Testis (tissue), 3 donors: ENCODE results near the gene FOXA2. TPM values are rescaled to one million over a fixed set of nuclear protein-coding genes. Genes with fewer than 3 reads are reported as not detected.

ENCODE experiments used
- DNase-seq: peaks from one replicate; pipeline ENCODE4 v3.0.0-alpha.2; 2019
- H3K27ac ChIP-seq, 2 donors: fragments of 200-600 bp; sonication (generic); one replicate each; pipeline ENCODE4 v1.5.1; 2019
- H3K27me3 ChIP-seq: fragments of 200-600 bp; sonication (generic); one replicate; pipeline ENCODE4 v1.5.1; 2019
- H3K36me3 ChIP-seq: fragments of 200-600 bp; sonication (generic); one replicate; pipeline ENCODE4 v1.5.1; 2017; ENCODE audit warnings: low read depth; ENCODE audit errors: missing control alignments
- H3K4me1 ChIP-seq: fragments of 200-600 bp; sonication (generic); one replicate; pipeline ENCODE4 v1.5.1; 2019
- H3K4me3 ChIP-seq, 2 donors: fragments of 200-600 bp; sonication (generic); one replicate each; pipeline ENCODE4 v1.5.1; 2017 to 2019
- H3K9me3 ChIP-seq: fragments of 200-600 bp; sonication (generic); one replicate; pipeline ENCODE4 v1.5.1; 2017
- CTCF ChIP-seq, 3 experiments: fragments of 450-650 bp in 2 of 3; fragments of 200-600 bp in 1 of 3; sonication (generic) in 1 of 3; IDR thresholded peaks; one replicate each; pipeline ENCODE4 v1.5.1; 2016 to 2019; ENCODE audit warnings: antibody characterized with exemption in 3 of 3, mild to moderate bottlenecking in 2 of 3, moderate library complexity in 1 of 3
- POLR2A ChIP-seq: fragments of 450-650 bp; IDR thresholded peaks from one replicate; pipeline ENCODE4 v1.6.1; 2017; ENCODE audit warnings: antibody characterized with exemption, mild to moderate bottlenecking, moderate library complexity
- WGBS, 2 donors: methylation state at CpG; one replicate each; pipeline ENCODE4 v1.1.5; 2018; 5-methylcytosine and 5-hydroxymethylcytosine counted together
- intact Hi-C: fragments of 100-400 bp; cut with DNase I; formaldehyde crosslinking; loops from one replicate; pipeline ENCODE4 v1.15.1; 2023; ENCODE audit warnings: low total_unique reads
- polyA plus RNA-seq: library from polyadenylated mRNA; stranded (reverse); fragments of 350-450 nt; fragmentation: Illumina TruSeq; extraction: RNeasy Lipid Tissue Mini Kit (QIAGEN cat#74804); gene quantifications from one replicate; pipeline ENCODE4 v1.2.3, GENCODE V29; 2014; ENCODE audit warnings: low read depth, low replicate concordance; ENCODE audit not compliant: insufficient read depth
- total RNA-seq, 2 donors: library from RNA; depleted of rRNA; stranded (reverse); fragments of >200 nt; gene quantifications; one replicate each; pipeline ENCODE4 v1.2.3, GENCODE V29; 2016

The FOXA2 gene
- total and polyA plus RNA-seq, 3 donors from 2014 or later = 0.24 to 0.54 (median 0.43) TPM

- Histone ChIP-seq H3K9me3 (no peaks in the 10 kb centered on the region), H3K4me3 (no peak overlapping the region)
- TF ChIP-seq POLR2A = no peak
- no peak for TF ChIP-seq CTCF (IDR thresholded peaks at IDR 0.05)
These were observed 39.3 kb downstream of the FOXA2 start for GRCh38 chr20:22545045-22545444.

GRCh38 chr20:22544462-22544861 lies 39.9 kb downstream of the FOXA2 start:
- DNase-seq = no peak
- Histone ChIP-seq H3K9me3 (no peaks in the 10 kb centered on the region), H3K27ac (no peak overlapping the region), H3K4me1 (no peaks in the 10 kb centered on the region), H3K4me3 (no peak overlapping the region), H3K36me3 (no peaks in the 10 kb centered on the region), H3K27me3 (no peaks in the 10 kb centered on the region)
- intact Hi-C loops = no loop called here
- TF ChIP-seq CTCF (IDR thresholded peaks at IDR 0.05) = no peak
- no peak for TF ChIP-seq POLR2A
- 38 to 41% methylated on average over 1 of the region's 1 CpG for WGBS, 2 donors

More at GRCh38 chr20:22545045-22545444, 39.3 kb downstream of the FOXA2 start:
- no peak for DNase-seq
- H3K36me3 ChIP-seq = no peaks in the 10 kb centered on the region
- H3K27ac ChIP-seq = no peak overlapping the region
- intact Hi-C loops = no loop called here
- H3K4me1 ChIP-seq = no peaks in the 10 kb centered on the region
- no peaks in the 10 kb centered on the region for H3K27me3 ChIP-seq

- intact Hi-C loops = no loop called here
- no peak overlapping the region for H3K4me3 ChIP-seq
- 68 to 79% methylated on average over 1 of the region's 1 CpG for WGBS, 2 donors
These were observed 41.9 kb downstream of the FOXA2 start for GRCh38 chr20:22542427-22542826.

GRCh38 chr20:22540832-22541231 lies 43.5 kb downstream of the FOXA2 start:
- H3K36me3 ChIP-seq = no peaks in the 10 kb centered on the region
- intact Hi-C loops = no loop called here
- H3K4me3 ChIP-seq = no peak overlapping the region
- no peak for DNase-seq
- WGBS, 2 donors = 67 to 77% methylated on average over 10 of the region's 10 CpGs
- no peaks in the 10 kb centered on the region for H3K4me1 ChIP-seq
- TF ChIP-seq POLR2A = no peak
- no peak for TF ChIP-seq CTCF (IDR thresholded peaks at IDR 0.05)
- H3K9me3 ChIP-seq = no peaks in the 10 kb centered on the region
- H3K27me3 ChIP-seq = no peaks in the 10 kb centered on the region
- no peak overlapping the region for H3K27ac ChIP-seq

More at GRCh38 chr20:22542427-22542826, 41.9 kb downstream of the FOXA2 start:
- H3K4me1 ChIP-seq = no peaks in the 10 kb centered on the region
- no peak for DNase-seq
- no peak overlapping the region for H3K27ac ChIP-seq
- TF ChIP-seq CTCF (IDR thresholded peaks at IDR 0.05) (no peak), POLR2A (no peak)
- H3K9me3 ChIP-seq = no peaks in the 10 kb centered on the region
- H3K36me3 ChIP-seq = no peaks in the 10 kb centered on the region
- no peaks in the 10 kb centered on the region for H3K27me3 ChIP-seq

GRCh38 chr20:22536956-22537756 lies 47.2 kb downstream of the FOXA2 start:
- H3K9me3 ChIP-seq = no peaks in the 10 kb centered on the region
- 77% methylated on average over 4 of the region's 4 CpGs for WGBS, 2 donors
- H3K27ac ChIP-seq = no peak overlapping the region
- no peak for TF ChIP-seq CTCF (IDR thresholded peaks at IDR 0.05)
- TF ChIP-seq POLR2A = no peak
- no peak overlapping the region for H3K4me3 ChIP-seq
- no peak for DNase-seq
- H3K27me3 ChIP-seq = no peaks in the 10 kb centered on the region
- H3K4me1 ChIP-seq = no peaks in the 10 kb centered on the region
- intact Hi-C loops = no loop called here
- no peaks in the 10 kb centered on the region for H3K36me3 ChIP-seq
